H1 (cell line): ENCODE measurements around the gene IRAK3. TPM values are rescaled to one million over a fixed set of nuclear protein-coding genes. Genes with fewer than 3 reads are reported as not detected.

Experiments used
- KDM1A ChIP-seq: fragments of 200-600, 300-600 bp; sonication (generic); IDR thresholded peaks from 2 replicates; pipeline ENCODE4 v1.7.1; 2016; ENCODE audit warnings: mild to moderate bottlenecking, low read length, borderline replicate concordance
- RFX5 ChIP-seq: IDR thresholded peaks from 2 replicates; pipeline ENCODE4 v1.6.1; 2011; ENCODE audit warnings: low read depth, low read length, improper control_type of control experiment, borderline replicate concordance
- polyA plus RNA-seq, 7 experiments: library from polyadenylated mRNA; depleted of rRNA in 3 of 7; stranded (reverse) in 5 of 7; unstranded in 2 of 7; fragments of >200 nt in 5 of 7; fragments of 200-250 nt in 2 of 7; gene quantifications; 1 replicate in 5 of 7; 2 replicates in 1 of 7; 4 replicates in 1 of 7; pipeline versions ENCODE4 v1.2.1 to v1.2.3, GENCODE V29; 2011 to 2013; ENCODE audit warnings: missing spikeins in 2 of 7, mixed read lengths in 2 of 7
- total RNA-seq: library from RNA; stranded (reverse); fragmentation: NEBNext Ultra II Directional; extraction: Animal tissue kit (Norgen Biotek cat#: 25700); gene quantifications from 2 replicates; pipeline ENCODE4 v1.2.1, GENCODE V29; 2021

Gene IRAK3
- total and polyA plus RNA-seq, 2 of the 8 experiments (the other 6 are each of a cell fraction or from before 2014, with no cell fraction given), result 0.51 to 2.2 TPM

- TF ChIP-seq KDM1A (no peak), RFX5 (no peak)
These were observed 91.5 kb downstream of the IRAK3 start (continued) for GRCh38 chr12:66280561-66280960.
